Gastroesophageal sphincter (tissue), 4 donors: ENCODE results near the gene DNAJC5. TPM values are rescaled to one million over a fixed set of nuclear protein-coding genes. Genes with fewer than 3 reads are reported as not detected.

ENCODE experiments used
- ATAC-seq: fragments of 150-250 bp; one replicate; pipeline ENCODE4 v1.9.1; 2016; ENCODE audit warnings: mild to moderate bottlenecking, moderate library complexity
- H3K27ac ChIP-seq, 4 donors: fragments of 200-600 bp; sonication (generic) in 3 of 4; 1 replicate in 3 of 4; 2 replicates in 1 of 4; pipeline ENCODE4 v1.5.1; 2016 to 2019
- H3K27me3 ChIP-seq: fragments of 200-600 bp; sonication (generic); one replicate; pipeline ENCODE4 v1.5.1; 2019
- H3K36me3 ChIP-seq, 2 donors: fragments of 200-600 bp; sonication (generic); one replicate each; pipeline ENCODE4 v1.5.1; 2019; ENCODE audit warnings: control low read depth in 1 of 2
- H3K4me1 ChIP-seq, 3 donors: fragments of 200-600 bp; sonication (generic); 1 replicate in 2 of 3; 2 replicates in 1 of 3; pipeline ENCODE4 v1.5.1; 2016 to 2019; ENCODE audit warnings: control low read depth in 2 of 3
- H3K4me3 ChIP-seq, 2 donors: fragments of 200-600 bp; sonication (generic); one replicate each; pipeline ENCODE4 v1.5.1; 2019; ENCODE audit warnings: mild to moderate bottlenecking in 1 of 2, moderate library complexity in 1 of 2
- H3K9me3 ChIP-seq, 3 donors: fragments of 200-600 bp; sonication (generic); one replicate each; pipeline ENCODE4 v1.5.1; 2017 to 2019; ENCODE audit warnings: control low read depth in 2 of 3
- EP300 ChIP-seq: sonication (generic); formaldehyde crosslinking; IDR thresholded peaks from one replicate; pipeline ENCODE4 v1.6.1; 2017; ENCODE audit warnings: antibody characterized with exemption, mild to moderate bottlenecking
- POLR2A ChIP-seq, 2 donors: fragments of 450-650 bp; IDR thresholded peaks; one replicate each; pipeline ENCODE4 v1.6.1; 2017; ENCODE audit warnings: antibody characterized with exemption in 2 of 2, mild to moderate bottlenecking in 2 of 2, moderate library complexity in 1 of 2
- POLR2AphosphoS5 ChIP-seq: sonication (generic); formaldehyde crosslinking; IDR thresholded peaks from one replicate; pipeline ENCODE4 v1.6.1; 2017; ENCODE audit warnings: antibody characterized with exemption
- WGBS, 2 donors: methylation state at CpG; one replicate each; pipeline ENCODE4 v1.1.5; 2018; ENCODE audit warnings: low coverage in 1 of 2; 5-methylcytosine and 5-hydroxymethylcytosine counted together
- total RNA-seq, 4 donors: library from RNA; depleted of rRNA; stranded (reverse); fragments of >200 nt; gene quantifications; one replicate each; pipeline ENCODE4 v1.1.0, GENCODE V29; 2016
- TF ChIP-seq, protein P1 (sequence below), 4 experiments: fragments of 200-600 bp in 2 of 4; fragments of 450-650 bp in 2 of 4; sonication (generic) in 1 of 4; IDR thresholded peaks; one replicate each; pipeline ENCODE4 v1.5.1; 2017 to 2019; ENCODE audit warnings: antibody characterized with exemption in 4 of 4, mild to moderate bottlenecking in 2 of 4, moderate library complexity in 2 of 4

DNAJC5 gene
- total RNA-seq, 4 donors from 2014 or later = 44.7 to 70.6 (median 47.6) TPM

DNA sequence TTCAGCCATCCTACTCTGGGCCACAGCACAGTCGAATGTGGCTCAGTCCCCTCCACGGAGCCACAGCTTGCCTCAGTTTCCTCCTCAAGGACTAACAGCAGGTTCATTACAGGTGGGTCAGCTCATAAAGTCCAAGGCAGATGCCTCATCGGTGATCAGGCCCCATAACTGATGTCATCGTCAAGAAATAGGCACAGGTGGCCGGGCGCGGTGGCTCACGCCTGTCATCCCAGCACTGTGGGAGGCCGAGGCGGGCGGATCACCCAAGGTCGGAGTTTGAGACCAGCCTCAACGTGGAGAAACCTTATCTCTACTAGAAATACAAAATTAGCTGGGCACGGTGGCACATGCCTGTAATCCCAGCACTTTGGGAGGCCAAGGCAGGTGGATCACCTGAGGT is 57.8 kb downstream of the DNAJC5 start:
- Histone ChIP-seq H3K36me3 (no peaks in the 10 kb centered on the region), H3K9me3 (no peaks in the 10 kb centered on the region), H3K4me1 (peaks cover 2 to 92% (median 75%) of the 10 kb centered on the region in 3 donors), H3K4me3 (no peak overlapping the region), H3K27me3 (no peaks in the 10 kb centered on the region), H3K27ac (peak overlapping the region in 3 of 4 donors; percentile 95 to 97 (median 95))
- WGBS, 2 donors = 81% methylated on average over 11 of the region's 14 CpGs; no CpG with 5 or more reads in 1 of the 2 donors
- no peak for ATAC-seq
- TF ChIP-seq EP300 (no peak), POLR2A (IDR thresholded peaks at IDR 0.05) (no peak), POLR2AphosphoS5 (no peak)
- TF ChIP-seq, protein P1, sequence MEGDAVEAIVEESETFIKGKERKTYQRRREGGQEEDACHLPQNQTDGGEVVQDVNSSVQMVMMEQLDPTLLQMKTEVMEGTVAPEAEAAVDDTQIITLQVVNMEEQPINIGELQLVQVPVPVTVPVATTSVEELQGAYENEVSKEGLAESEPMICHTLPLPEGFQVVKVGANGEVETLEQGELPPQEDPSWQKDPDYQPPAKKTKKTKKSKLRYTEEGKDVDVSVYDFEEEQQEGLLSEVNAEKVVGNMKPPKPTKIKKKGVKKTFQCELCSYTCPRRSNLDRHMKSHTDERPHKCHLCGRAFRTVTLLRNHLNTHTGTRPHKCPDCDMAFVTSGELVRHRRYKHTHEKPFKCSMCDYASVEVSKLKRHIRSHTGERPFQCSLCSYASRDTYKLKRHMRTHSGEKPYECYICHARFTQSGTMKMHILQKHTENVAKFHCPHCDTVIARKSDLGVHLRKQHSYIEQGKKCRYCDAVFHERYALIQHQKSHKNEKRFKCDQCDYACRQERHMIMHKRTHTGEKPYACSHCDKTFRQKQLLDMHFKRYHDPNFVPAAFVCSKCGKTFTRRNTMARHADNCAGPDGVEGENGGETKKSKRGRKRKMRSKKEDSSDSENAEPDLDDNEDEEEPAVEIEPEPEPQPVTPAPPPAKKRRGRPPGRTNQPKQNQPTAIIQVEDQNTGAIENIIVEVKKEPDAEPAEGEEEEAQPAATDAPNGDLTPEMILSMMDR (IDR thresholded peaks at IDR 0.05) = no peak

DNA sequence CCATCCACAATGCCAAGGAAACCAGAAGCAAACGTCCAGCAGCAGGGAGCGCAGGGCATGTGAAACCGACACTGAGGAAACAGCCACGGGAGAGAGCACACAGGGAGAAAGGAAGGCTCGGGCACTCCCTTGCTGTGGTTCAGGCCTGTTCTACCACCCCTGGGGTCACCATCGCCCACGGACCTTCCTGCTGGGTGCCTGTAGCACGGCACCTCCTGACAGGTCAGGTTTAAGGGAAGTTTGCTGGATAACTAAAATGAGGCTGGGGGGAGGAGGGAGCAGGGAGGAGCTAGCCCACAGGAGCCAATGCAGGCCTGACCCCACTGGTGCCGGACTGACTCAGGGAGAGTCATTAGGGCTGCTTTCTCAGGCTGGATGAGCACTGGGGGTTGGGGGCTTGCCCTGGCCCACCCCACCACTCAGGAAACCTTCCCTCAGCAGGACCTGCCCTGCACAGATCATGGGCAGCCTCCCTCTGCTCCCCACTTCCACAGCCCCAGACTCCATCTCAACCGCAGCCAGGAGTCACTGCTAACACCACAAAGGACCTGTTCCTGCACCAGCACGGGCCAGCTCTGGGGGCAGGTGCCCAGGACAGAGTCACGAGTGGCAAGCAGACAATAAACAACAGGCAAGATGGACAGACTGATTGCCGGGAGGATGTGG is 59.0 kb downstream of the DNAJC5 start:
- no peak for ATAC-seq
- Histone ChIP-seq H3K27me3 (no peaks in the 10 kb centered on the region), H3K27ac (peak overlapping the region in 3 of 4 donors; percentile 95 to 97 (median 95)), H3K4me3 (peak overlapping the region in 1 of 2 donors; percentile 99), H3K4me1 (peaks cover 2 to 88% (median 70%) of the 10 kb centered on the region in 3 donors), H3K36me3 (peaks cover 0 to 6% of the 10 kb centered on the region in 2 donors), H3K9me3 (no peaks in the 10 kb centered on the region)
- 36 to 40% methylated on average over 3 to 5 of the region's 13 CpGs for WGBS, 2 donors
- TF ChIP-seq EP300 (no peak), POLR2AphosphoS5 (no peak), POLR2A (IDR thresholded peaks at IDR 0.05) (no peak)
- TF ChIP-seq, protein P1 (IDR thresholded peaks at IDR 0.05) = no peak

DNA sequence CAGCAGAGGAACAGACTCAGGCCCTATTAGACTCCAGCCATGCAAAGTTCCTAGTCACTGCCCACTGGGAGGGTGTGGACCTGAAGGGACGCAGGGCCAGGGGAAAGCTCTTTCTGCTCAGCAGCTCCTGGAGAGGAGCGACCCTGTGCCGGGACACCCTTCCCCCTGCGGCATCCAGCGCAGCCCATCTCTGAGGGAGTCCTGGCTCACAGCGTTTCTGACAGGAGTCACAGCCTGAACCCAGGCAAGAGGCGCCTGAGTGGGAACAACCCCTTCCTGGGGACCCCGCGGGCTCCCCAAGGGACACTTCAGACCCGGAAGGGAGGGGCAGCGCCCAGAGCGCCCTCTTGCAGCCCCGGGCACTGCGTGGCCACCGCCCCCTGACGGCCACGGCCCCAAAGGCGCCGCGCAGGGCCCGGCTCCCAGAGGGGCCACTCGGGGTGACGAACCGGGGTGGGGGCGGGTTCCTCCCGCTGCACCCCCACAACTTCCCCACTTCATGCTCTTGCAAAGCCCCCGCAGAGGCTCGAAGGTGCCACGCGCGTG is 60.4 kb downstream of the DNAJC5 start:
- no peaks in the 10 kb centered on the region for H3K9me3 ChIP-seq
- WGBS, 2 donors = 0% methylated on average over 1 to 6 of the region's 31 CpGs
- no peaks in the 10 kb centered on the region for H3K27me3 ChIP-seq
- ATAC-seq = no peak
- H3K4me1 ChIP-seq = peaks cover 2 to 73% (median 55%) of the 10 kb centered on the region in 3 donors
- H3K27ac ChIP-seq = peak overlapping the region; percentile 79 to 97 (median 95)
- H3K4me3 ChIP-seq = peak overlapping the region; percentile 81 to 99
- peaks cover 0 to 20% of the 10 kb centered on the region in 2 donors for H3K36me3 ChIP-seq
- TF ChIP-seq POLR2AphosphoS5 = no peak
- no peak for TF ChIP-seq POLR2A (IDR thresholded peaks at IDR 0.05)
- no peak for TF ChIP-seq EP300
- TF ChIP-seq, protein P1 (IDR thresholded peaks at IDR 0.05) = peak in 3 of 4 experiments; percentile 36 to 71 (median 38)

DNA sequence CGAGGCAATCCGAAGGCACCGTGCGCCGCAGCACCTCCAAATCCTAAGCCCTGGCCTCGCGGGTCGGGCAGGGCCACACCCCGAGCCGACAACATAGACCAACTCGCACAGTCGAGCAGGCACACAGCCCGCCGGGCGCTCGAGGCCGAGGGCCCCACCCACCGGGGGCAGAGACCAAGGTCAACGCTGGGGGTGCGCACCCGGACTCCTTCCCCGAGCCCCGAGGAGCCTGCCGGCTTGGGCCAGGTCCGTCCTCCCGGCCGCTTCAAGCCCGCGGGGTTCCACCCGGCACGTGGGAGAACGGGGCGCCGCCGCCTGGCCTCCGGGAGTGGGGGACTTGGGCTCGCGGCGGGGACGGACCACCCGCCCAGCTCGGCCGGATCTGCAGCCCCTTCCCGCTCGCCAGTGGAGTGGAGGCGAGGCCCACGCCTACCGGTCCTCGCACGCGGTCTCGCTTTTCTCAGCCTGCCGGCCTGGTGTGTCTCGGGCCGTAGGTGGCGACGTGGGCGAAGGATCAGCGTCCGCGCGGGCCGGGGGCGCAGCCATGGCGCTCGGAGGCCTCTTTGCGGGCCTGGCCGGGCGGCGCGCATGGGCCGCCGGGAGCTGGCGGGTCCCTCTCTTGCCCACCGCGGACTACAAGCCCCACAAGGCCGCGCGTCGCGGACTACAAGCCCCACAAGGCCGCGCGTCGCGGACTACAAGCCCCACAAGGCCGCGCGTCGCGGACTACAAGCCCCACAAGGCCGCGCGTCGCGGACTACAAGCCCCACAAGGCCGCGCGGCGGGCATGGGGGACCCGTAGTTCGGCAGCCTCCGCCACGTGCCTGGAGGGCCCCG is 61.1 kb downstream of the DNAJC5 start, which contains the start of gene UCKL1:
Gene UCKL1 (minus strand): TSS at position 590 of the 837 bp plus-strand sequence. CDS start 44 bp downstream, at position 546.
- peak within 1 kb of the TSS; percentile 81 to 99 for H3K4me3 ChIP-seq
- WGBS, 2 donors = 0% methylated on average over 13 of the region's 105 CpGs; no CpG with 5 or more reads in 1 of the 2 donors
- ATAC-seq = peak; percentile 88
- no peaks in the 10 kb centered on the region for H3K27me3 ChIP-seq
- H3K36me3 ChIP-seq = peaks cover 0 to 27% of the 10 kb centered on the region in 2 donors
- TF ChIP-seq POLR2AphosphoS5 (peak; percentile 42), POLR2A (IDR thresholded peaks at IDR 0.05) (peak; percentile 82 to 84), EP300 (no peak)
- TF ChIP-seq, protein P1 (IDR thresholded peaks at IDR 0.05) = no peak
- peak within 1 kb of the TSS; percentile 79 to 97 (median 95) for H3K27ac ChIP-seq
- no peaks in the 10 kb centered on the region for H3K9me3 ChIP-seq
- H3K4me1 ChIP-seq = peaks cover 0 to 66% (median 48%) of the 10 kb centered on the region in 3 donors
